GM20000 (cell line): Measurements from ENCODE around the gene KCNMB1.
"Not testable (repeated sequence)": the region's sequence is repeated elsewhere in the genome, so short reads cannot be mapped to it uniquely, and the experiment has no call there.

Experiments used
- DNase-seq: peaks from one replicate; pipeline ENCODE4 v3.0.0; 2012; ENCODE audit warnings: low spot score
- CTCF ChIP-seq: IDR thresholded peaks from 2 replicates; pipeline ENCODE4 v1.5.1; 2012; ENCODE audit warnings: mild to moderate bottlenecking, control low read depth; ENCODE audit errors: extremely low read depth, missing control alignments

The KCNMB1 gene

DNA sequence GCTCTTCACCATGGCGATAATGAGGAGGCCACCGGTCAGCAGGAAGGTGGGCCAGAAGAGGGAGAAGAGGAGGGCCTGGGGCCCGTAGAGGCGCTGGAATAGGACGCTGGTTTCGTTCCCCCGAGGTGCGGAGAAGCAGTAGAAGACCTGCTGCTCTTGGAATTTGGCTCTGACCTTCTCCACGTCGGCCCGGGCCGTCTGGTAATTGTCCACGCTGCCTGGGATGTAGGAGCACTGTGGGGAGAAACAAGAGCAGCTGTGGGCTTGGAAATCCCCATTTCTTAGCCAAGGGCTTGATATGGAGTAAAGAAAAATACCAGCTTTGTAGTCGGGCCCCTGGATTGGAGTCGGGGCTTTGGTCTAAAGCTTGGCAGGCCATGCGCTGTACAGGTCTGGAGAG lies 10.4 kb downstream of the KCNMB1 start:
- no peak for TF ChIP-seq CTCF
- DNase-seq, result no peak

GRCh38 chr5:170377027-170377426 lies 12.1 kb downstream of the KCNMB1 start:
- TF ChIP-seq CTCF, result no peak
- DNase-seq, result no peak

GRCh38 chr5:170376526-170376925 lies 12.6 kb downstream of the KCNMB1 start:
- DNase-seq, result not testable (repeated sequence)

- DNase-seq, result no peak
- no peak for TF ChIP-seq CTCF
Measured at GRCh38 chr5:170375283-170375682, 13.9 kb downstream of the KCNMB1 start.

- no peak for DNase-seq
- TF ChIP-seq CTCF, result no peak
Measured at GRCh38 chr5:170372971-170373370, 16.2 kb downstream of the KCNMB1 start.

- TF ChIP-seq CTCF, result no peak
- DNase-seq, result no peak
Measured at GRCh38 chr5:170368586-170368985, 20.6 kb downstream of the KCNMB1 start.

- no peak for DNase-seq
- TF ChIP-seq CTCF, result no peak
Measured at GRCh38 chr5:170366276-170366675, 22.9 kb downstream of the KCNMB1 start.

- no peak for DNase-seq
- no peak for TF ChIP-seq CTCF
Measured at GRCh38 chr5:170365831-170366230, 23.3 kb downstream of the KCNMB1 start.
